ENCODE data around the gene OPHN1.

The OPHN1 gene

DNA sequence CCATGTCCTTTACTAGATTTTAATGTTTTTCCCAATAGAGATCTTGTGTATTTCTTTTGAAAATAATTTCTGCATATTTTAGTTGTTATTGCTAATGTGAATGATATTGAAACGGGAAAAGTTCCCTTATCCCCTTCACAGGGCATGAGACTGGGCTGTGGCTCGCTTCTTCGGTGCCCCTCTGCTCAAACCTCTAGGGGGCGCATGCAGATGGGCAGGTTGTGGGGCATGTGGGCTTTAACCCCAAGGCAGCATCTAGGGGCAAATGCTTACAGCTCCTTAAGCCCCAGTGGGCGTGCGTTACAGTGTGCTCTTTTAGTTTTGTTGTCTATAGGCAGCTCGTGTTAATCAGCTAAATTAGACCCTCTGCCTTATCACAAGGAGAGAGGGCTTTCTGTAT is 194.7 kb downstream of the OPHN1 start:
- no peak for DNase-seq

DNA sequence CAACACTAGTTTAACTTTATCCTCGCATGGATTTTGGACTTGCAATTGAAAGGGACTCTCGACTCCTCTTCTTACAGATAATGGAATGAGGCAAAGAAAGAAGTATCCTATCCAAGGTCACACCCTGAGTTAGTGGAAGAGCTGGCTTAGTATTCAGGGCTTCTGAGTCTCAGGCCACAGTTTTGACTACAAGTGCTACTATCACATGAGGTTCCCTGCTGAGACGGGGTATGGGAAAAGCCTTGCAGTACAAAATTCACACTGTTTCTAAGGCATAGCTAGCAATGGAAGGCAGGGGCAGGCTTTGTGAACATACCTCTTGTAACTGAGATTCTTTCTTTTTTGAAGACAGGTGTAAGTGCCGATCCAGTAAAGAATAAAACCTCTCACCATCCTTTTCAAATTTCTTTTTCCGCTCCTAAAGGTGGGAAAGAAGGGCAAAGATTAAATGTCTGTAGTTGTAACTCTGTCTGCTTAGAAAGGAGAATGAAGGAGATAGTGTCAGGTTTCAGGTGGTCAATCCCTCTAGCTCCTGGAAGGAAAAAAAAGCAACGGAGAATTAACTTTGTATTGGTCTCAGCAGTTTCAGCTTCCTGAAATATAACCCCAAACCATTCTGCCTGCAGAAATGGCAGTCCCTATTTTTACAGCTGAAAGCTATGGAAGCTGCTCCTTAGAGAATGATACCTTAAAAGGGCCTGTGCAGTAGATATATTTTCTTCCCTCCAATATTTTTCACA is 199.0 kb downstream of the OPHN1 start:
- no peak for DNase-seq

DNA sequence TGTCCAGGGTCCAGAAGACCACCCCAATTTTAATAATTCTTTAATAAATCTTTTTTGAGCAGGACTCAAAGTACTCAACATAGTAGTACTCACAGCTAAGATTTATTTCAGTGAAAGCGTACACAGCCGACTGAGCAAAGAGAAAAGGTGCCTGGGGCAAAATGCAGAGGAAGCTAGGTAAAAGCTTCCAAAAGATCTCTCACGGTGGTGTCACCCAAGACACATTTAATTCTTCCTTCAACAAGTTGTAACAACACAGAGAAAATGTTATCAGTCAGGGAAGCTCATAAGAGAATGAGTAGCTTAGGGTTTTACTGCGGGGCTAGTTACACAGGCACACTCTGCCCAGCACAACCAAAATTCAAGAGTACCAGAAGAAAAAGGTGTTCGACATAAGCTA is 201.1 kb downstream of the OPHN1 start:
- no peak for DNase-seq

GRCh38 chrX:68209008-68209407 is 224.3 kb downstream of the OPHN1 start:
- no peak for DNase-seq

DNA sequence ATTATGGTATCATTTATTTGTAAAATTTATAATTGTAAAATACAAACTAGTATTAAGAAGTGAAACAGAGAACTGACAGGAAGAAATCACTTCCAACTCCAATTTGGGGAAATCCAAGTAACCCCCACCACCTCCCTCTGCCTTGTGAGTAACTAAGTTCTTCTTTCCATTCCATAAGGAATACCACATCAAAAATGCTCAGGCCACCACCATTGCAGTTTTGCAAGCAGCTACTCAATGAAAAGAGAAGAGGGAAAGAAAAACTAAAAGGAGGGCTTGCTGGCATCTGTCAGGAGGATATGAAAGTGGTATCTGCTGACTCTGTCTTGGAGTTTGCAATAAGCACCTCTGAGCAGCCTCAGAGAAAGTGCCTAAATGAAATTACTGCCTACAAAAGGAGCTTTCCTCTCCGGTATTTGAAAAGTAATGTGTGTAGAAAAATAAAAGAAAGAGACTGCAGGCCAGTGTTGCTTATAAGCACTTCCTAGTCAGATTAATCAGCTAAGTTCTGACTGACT is 228.7 kb downstream of the OPHN1 start:
- DNase-seq: no peak

DNA sequence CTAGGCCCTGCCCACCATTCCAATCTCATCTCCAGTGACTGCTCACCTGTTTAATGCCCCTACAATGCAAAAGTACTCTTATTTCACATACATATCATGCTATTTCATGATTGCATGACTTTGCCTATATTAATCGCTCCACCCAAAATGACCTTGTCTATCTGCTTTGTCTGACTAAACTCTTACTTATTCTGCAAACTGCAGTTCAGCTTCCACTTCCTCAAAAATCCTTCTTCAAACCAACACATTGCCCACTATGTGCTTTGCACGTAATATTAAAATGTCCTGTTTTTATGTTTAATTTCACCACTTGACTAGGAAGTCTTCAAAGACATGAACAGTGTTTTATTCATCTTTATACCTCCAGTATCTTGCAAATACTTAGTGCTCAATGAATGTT is 229.6 kb downstream of the OPHN1 start:
- DNase-seq: no peak

- no peak for DNase-seq
Observed at GRCh38 chrX:68203211-68203610, 230.1 kb downstream of the OPHN1 start.

DNA sequence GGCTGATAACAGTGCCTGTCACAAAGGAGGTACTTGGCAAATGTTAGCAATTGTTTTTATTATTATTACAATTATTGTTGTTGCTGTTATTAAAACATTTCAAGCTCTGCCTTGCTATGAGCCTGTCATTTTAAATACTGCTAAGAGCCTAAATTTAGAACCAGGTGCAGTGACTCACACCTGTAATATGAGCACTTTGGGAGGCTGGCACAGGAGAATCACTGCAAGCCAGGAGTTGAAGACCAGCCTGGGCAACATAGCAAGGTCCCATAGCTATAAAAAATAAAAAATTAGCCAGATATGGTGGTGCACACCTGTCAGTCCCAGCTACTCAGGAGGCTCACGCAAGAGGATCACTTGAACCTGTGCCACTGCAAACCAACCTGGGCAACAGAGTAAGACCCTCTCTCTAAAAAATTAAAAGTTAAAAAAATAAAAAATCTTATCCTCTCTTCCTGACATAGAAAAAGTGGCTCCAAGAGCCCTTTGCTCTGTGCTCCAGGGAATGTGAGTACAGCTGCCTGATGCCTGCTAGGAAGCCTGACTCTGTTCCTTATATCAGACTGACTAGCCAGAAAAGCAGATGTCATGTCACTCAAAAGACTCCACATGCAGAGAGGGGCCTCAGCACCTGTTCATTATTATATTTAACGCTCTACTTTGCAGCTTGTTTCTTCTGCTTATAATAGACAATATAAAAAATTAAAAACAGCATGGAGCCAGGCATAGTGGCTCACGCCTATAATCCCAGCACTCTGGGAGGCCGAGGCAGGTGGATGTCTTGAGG is 234.0 kb downstream of the OPHN1 start:
- DNase-seq: no peak

DNA sequence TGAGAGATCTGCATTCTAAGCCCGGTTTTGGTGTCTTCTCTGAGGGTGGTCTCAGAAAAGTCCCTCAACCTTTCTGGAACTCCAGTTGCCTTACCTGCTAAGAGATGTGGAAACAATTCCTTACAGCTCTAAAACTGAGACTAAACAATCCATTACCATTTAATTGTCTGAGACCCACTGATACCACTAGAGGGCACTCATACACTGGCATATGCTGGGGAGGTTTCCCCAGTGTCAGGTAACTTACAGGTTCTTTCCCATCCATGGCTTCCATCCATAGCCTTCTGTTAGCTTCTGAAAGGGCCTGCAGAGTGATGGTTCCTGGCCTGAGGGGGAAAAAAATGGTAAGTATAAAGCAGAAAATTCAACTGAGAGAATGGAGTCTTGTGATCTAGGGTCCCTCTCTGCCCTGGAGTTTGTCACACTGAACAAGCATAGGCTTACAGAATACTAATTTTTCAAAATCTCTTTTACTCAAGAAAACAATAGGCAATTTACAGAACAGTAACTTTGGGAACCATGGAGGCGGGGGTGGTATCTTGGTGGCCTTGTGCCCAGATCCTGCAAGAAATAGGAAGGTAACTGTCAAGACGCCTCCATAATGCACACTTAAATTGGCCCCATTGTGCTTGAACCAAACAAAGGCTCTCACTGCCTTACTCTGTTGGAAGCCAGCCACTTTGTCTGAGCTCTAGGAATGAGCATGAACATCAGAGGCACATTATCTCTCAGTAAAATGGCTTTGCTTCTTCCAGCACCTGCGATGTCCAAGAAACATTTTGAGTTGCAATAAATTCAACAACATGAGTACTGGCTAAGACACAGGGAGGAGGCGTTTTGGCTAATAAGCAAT is 236.1 kb downstream of the OPHN1 start:
- DNase-seq: peak in 2 of 5 donors; percentile 2 to 32

GRCh38 chrX:68195561-68195960 is 237.7 kb downstream of the OPHN1 start:
- no peak for DNase-seq

DNA sequence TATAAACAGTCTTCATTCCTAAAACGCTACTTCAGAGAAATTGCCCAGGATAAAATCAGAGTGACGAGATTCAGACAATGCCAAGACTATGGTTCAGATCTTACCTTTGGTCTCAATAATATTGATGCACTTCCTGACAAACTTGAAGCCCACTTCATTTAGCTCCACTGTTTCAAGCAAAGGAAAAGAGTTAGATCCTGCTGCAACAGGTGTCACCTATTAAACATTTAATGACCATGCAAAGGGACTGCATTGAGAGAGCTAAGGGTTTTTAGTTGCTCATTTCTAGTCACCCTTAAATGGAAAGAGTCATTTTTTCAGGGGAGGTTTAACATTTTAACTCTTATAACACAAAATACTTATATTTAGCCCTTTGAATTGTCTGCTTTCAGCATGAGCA is 239.5 kb downstream of the OPHN1 start:
- no peak for DNase-seq

DNA sequence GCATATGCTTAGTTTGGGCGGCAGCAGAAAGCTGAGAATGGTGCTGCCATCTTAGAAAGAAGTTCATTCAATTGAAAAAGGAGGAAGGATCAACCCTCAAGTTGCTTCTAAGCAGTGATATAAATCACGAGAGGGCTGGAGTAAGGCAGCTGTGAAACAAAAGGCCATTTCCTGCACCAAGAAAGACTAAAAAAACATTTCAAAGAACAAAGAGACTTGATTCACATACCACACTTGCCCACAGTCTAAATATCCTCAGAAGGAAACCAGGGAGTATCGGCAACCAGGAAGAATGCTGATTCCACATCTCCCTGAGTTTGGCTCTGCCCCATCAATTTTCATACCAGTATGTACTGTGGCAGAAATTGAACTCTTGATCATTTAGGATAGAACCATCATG is 240.1 kb downstream of the OPHN1 start:
- no peak for DNase-seq

GRCh38 chrX:68190799-68191198 is 242.5 kb downstream of the OPHN1 start:
- no peak for DNase-seq

DNA sequence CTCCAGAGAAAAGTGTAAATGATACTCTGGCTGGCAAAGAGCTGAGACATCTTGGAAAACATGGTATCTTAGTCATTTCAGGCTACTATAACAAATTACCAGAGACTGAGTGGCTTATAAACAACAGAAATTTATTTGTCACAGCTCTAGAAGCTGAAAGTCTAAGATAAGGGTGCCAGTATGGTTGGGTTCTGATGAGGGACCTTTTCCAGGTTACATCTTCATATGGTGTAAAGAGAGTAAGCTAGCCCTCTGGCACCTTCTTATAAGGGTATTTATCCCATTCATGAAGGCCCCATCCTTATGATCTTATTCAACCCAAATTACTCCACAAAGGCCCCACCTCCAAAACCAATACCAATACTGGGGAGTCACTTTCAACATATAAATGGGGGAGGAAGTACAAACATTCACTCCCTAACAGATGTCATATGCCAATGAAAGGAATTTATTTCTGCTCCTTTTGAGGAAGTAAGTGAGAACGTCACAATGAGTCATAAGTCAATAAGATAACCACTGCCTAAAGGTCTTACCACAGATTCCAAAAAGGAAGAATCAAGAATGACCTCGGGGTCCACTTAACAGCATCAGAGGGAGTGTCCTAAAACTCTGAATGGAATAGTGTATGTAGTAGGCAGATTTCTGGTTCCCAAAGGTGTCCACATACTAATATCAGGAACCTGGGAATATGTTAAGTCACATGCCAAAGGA is 246.6 kb downstream of the OPHN1 start:
- no peak for DNase-seq

DNA sequence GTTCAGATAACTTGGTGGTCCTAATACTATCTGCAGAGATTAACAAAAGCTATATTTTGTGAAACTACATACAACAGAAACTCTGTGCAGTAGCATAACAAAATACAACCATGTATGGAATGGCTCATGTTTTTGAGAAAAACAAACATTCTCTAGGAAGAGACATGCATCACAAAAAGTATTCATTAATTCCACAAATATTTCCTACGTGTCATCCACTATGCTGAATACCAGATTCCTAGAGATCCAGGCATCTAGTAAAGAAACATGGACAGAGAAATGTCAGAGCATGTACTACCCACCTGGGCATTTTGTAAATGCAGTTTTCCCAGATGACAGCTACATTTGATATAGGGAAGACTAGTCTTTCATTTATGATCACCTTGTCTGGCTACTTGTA is 248.1 kb downstream of the OPHN1 start:
- DNase-seq: no peak

- DNase-seq: peak in 1 of 5 donors; percentile 29
Observed at GRCh38 chrX:68183612-68184214, 249.6 kb downstream of the OPHN1 start.

DNA sequence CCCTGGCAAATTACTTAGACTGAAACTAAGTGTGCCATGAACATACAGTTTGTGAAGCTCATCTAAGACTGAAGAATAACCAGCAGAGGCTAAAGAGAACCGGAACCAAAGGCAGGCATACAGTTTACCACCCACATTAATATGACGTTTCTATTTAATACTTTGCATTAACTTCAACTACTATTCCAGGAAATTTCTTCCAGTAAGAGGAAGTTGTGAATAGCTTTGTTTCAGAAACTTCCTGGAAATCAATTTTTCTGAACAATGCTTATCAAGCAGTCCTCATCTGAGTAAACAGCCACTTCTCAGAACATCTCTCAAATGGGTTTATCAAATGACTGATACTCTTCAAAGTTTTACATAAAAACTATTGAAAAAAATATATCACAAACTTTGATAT is 252.7 kb downstream of the OPHN1 start:
- peak in 1 of 5 donors; percentile 47 for DNase-seq

GRCh38 chrX:68179355-68179754 is 253.9 kb downstream of the OPHN1 start:
- DNase-seq: no peak

- no peak for DNase-seq
Observed at GRCh38 chrX:68177542-68177941, 255.8 kb downstream of the OPHN1 start.

GRCh38 chrX:68175562-68175961 is 257.7 kb downstream of the OPHN1 start:
- DNase-seq: no peak

GRCh38 chrX:68163441-68163840 is 269.9 kb downstream of the OPHN1 start:
- DNase-seq: no peak

DNA sequence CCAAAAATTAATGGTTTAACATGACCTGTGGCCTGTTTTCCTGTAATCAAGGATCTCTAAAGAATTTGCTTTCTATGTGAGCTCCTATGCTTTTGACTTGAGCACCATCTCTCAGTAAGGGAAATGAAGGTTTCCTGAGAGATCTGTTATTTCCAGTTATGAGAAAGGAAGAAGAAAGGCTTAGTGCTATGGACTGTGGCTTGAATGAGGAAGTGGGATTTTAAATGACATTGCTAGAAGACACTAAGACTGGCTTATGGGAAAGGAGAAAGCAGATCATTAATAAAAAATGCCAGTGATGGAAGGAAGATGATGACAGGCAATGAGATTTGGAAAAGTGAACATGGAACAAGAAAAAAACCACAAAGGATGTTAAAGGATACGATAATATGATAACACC is 285.4 kb downstream of the OPHN1 start:
- no peak for DNase-seq

All from T-helper 1 cell (primary cell).